ENCODE results near the gene UBA52. TPM values are rescaled to one million over a fixed set of nuclear protein-coding genes. Genes with fewer than 3 reads are reported as not detected.
"Not testable (repeated sequence)": the region's sequence is repeated elsewhere in the genome, so short reads cannot be mapped to it uniquely, and the experiment has no call there.

UBA52 gene
- 826 TPM for total RNA-seq (ENCODE audit: unreplicated experiment)
- long read RNA-seq, transcript UBA52-209 (4 exons, 514 nt), result minor isoform, 134 of 774 reads
- long read RNA-seq, transcript UBA52-201 (5 exons, 572 nt), result major isoform, 477 of 774 reads
- long read RNA-seq, transcript UBA52-202 (5 exons, 2,845 nt), result minor isoform, 104 of 774 reads
- long read RNA-seq, partial matches to known transcripts, result 11 of 774 reads
- long read RNA-seq, other reads (novel, unspliced or antisense), result 46 of 774 reads

DNA sequence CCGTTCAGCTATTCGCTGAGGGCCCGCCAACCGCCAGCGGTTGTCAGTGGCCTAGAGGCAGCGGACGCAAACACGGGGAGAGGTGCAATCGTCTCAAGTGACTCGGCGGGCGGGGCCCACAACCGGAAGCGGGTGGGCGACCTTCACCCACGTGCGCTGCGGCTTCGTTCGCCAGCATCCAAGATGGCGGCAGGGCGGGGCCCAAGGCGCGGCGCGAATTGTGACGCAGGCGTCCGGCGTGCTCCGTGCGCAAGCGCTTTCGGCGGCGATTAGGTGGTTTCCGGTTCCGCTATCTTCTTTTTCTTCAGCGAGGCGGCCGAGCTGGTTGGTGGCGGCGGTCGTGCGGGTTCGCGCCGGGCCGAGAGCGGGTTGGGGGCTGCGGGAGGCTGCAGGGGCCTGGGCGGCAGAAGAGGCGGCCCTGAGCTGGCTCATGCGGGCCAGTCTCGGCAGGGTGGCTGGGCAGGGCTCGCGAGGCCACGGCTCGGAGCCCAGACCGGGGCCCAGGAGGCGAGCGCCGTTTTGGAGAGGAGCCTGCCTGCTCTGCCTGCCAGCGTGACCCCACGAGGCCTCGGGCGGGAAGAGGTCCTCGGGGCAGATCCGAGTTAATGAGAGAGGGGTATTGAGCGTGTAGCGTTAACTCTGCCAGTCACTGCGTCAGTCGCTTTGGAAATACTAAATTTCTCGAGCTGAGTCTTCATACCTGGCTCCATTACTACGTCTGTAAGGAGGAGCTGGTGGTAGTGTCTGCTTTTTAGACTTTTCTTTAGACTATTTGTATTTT is at the start of gene UBA52:
TSS of gene UBA52 (plus strand) at position 294 of the 781 bp plus-strand sequence. CDS start 1,444 bp downstream, outside the sequence.
- Mint-ChIP-seq H3K4me3 (ENCODE audit: unreplicated experiment) (peak within 1 kb of the TSS; percentile 90), H3K4me1 (ENCODE audit: low read depth, unreplicated experiment) (peaks cover 9% of the 10 kb centered on the region), H3K27me3 (ENCODE audit: unreplicated experiment) (peaks cover 4% of the 10 kb centered on the region), H3K36me3 (ENCODE audit: unreplicated experiment) (no peaks in the 10 kb centered on the region), H3K9me3 (ENCODE audit: unreplicated experiment) (peaks cover 3% of the 10 kb centered on the region), H3K27ac (ENCODE audit: unreplicated experiment) (peak within 1 kb of the TSS; percentile 68)
- TF ChIP-seq, protein P1, sequence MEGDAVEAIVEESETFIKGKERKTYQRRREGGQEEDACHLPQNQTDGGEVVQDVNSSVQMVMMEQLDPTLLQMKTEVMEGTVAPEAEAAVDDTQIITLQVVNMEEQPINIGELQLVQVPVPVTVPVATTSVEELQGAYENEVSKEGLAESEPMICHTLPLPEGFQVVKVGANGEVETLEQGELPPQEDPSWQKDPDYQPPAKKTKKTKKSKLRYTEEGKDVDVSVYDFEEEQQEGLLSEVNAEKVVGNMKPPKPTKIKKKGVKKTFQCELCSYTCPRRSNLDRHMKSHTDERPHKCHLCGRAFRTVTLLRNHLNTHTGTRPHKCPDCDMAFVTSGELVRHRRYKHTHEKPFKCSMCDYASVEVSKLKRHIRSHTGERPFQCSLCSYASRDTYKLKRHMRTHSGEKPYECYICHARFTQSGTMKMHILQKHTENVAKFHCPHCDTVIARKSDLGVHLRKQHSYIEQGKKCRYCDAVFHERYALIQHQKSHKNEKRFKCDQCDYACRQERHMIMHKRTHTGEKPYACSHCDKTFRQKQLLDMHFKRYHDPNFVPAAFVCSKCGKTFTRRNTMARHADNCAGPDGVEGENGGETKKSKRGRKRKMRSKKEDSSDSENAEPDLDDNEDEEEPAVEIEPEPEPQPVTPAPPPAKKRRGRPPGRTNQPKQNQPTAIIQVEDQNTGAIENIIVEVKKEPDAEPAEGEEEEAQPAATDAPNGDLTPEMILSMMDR (IDR thresholded peaks at IDR 0.05; ENCODE audit: partially characterized antibody, unreplicated experiment), result no peak
- DNase-seq, result peak; percentile 99

DNA sequence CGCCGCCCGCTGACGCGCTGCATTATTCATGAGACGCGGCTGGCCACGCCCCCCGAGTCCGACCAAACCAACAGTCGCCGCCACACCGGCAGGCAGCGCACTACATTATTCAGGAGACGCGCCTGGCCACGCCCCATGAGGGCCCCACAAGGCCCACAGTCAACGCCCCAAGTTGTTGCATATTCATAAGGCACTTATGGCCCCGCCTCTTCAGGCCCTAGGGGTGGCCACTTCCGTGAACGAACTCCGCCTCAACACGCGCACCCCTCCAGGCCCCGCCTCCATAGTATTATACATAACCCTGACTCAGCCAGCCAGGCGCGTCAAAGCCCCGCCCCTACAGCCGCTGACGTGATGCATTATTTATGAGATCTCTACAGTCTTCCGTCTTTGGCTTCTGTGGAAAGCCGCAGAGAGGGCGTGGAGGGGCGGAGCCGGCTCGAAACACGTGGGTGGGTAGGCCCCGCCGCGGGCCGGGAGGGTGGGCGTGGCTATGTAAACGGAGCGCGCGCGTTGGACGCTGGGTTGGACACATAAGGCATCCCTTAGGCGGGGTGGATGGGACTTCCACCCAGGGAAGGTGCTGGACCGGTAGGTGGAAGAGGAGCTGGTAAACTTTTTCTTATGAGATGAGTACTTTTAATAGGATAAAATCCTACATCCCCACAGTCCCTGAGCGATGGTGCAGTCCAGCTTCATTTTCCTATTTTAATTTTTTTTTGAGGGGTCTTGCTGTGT is 49.4 kb upstream of the UBA52 start:
- H3K27ac Mint-ChIP-seq (ENCODE audit: unreplicated experiment), result peak overlapping the region; percentile 59
- peaks cover 15% of the 10 kb centered on the region for H3K27me3 Mint-ChIP-seq (ENCODE audit: unreplicated experiment)
- DNase-seq, result peak; percentile 100
- peaks cover 2% of the 10 kb centered on the region for H3K9me3 Mint-ChIP-seq (ENCODE audit: unreplicated experiment)
- TF ChIP-seq, protein P1 (IDR thresholded peaks at IDR 0.05; ENCODE audit: partially characterized antibody, unreplicated experiment), result no peak
- H3K36me3 Mint-ChIP-seq (ENCODE audit: unreplicated experiment), result no peaks in the 10 kb centered on the region
- H3K4me1 Mint-ChIP-seq (ENCODE audit: low read depth, unreplicated experiment), result peaks cover 6% of the 10 kb centered on the region
- peak overlapping the region; percentile 88 for H3K4me3 Mint-ChIP-seq (ENCODE audit: unreplicated experiment)

DNA sequence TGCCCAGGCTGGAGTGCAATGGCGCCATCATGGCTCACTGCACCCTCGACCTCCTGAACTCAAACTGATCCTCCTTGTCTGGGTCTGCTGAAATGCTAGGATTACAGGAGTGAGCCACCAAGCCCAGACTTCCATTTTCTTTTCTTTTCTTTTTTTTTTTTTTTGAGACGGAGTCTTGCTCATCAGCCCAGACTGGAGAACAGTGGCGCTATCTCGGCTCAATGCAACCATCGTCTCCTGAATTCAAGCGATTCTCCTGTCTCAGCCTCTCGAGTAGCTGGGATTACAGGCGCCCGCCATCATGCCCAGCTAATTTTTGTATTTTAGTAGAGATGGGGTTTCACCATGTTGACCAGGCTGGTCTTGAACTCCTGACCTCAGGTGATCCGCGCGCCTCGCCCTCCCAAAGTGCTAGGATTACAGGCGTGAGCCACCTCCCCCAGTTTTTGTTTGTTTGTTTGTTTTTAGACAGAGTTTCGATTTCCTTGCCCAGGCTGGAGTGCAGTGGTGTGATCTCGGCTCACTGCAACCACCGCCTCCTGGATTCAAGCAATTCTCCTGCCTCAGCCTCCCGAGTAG is 48.7 kb upstream of the UBA52 start:
- DNase-seq; H3K4me1 Mint-ChIP-seq (ENCODE audit: low read depth, unreplicated experiment); H3K4me3 Mint-ChIP-seq (ENCODE audit: unreplicated experiment); H3K36me3 Mint-ChIP-seq (ENCODE audit: unreplicated experiment); H3K27ac Mint-ChIP-seq (ENCODE audit: unreplicated experiment); H3K9me3 Mint-ChIP-seq (ENCODE audit: unreplicated experiment): not testable (repeated sequence)
- H3K27me3 Mint-ChIP-seq (ENCODE audit: unreplicated experiment), result peaks cover 15% of the 10 kb centered on the region

DNA sequence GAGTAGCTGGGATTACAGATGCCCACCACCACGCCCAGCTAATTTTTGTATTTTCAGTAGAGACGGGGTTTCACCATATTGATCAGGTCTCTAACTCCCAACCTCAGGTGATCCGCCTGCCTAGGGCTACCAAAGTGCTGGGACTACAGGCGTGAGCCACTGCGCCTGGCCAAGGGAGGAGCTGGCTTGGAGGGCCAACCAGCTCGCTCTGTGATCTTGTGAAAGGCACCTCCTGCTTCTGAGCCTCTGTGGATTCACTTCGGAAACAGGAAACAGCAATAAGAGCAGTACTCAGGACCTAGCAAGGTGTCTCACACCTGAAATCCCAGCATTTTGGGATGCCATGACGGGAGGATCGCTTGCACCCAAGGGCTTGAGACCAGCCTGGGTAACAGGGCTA is 47.8 kb upstream of the UBA52 start:
- Mint-ChIP-seq H3K4me3 (ENCODE audit: unreplicated experiment) (no peak overlapping the region), H3K36me3 (ENCODE audit: unreplicated experiment) (no peaks in the 10 kb centered on the region), H3K4me1 (ENCODE audit: low read depth, unreplicated experiment) (peaks cover 6% of the 10 kb centered on the region), H3K27me3 (ENCODE audit: unreplicated experiment) (peaks cover 15% of the 10 kb centered on the region), H3K9me3 (ENCODE audit: unreplicated experiment) (peaks cover 2% of the 10 kb centered on the region), H3K27ac (ENCODE audit: unreplicated experiment) (no peak overlapping the region)
- TF ChIP-seq, protein P1 (IDR thresholded peaks at IDR 0.05; ENCODE audit: partially characterized antibody, unreplicated experiment), result no peak
- no peak for DNase-seq

DNA sequence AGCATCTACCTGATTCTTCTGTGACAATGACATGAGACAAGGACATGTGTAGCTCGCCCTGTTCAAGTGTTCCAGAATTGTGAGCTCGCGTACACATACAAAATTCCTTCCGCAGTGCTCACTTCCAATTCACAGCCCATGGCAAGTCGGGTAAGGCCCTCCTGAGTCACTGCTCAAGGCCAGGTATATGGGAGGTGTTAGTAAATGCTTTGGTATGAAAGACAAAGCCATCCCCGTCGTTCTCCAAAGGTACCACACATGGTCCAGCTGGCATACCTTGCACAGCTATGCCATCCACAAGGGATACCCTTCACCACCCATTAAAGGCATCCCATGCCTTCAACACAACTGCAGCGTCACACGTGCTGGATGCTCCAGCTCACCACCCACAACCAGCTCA is 45.3 kb upstream of the UBA52 start:
- no peak overlapping the region for H3K27ac Mint-ChIP-seq (ENCODE audit: unreplicated experiment)
- no peak for DNase-seq
- no peaks in the 10 kb centered on the region for H3K36me3 Mint-ChIP-seq (ENCODE audit: unreplicated experiment)
- H3K27me3 Mint-ChIP-seq (ENCODE audit: unreplicated experiment), result peaks cover 14% of the 10 kb centered on the region
- TF ChIP-seq, protein P1 (IDR thresholded peaks at IDR 0.05; ENCODE audit: partially characterized antibody, unreplicated experiment), result no peak
- peaks cover 2% of the 10 kb centered on the region for H3K4me1 Mint-ChIP-seq (ENCODE audit: low read depth, unreplicated experiment)
- H3K9me3 Mint-ChIP-seq (ENCODE audit: unreplicated experiment), result peaks cover 2% of the 10 kb centered on the region
- H3K4me3 Mint-ChIP-seq (ENCODE audit: unreplicated experiment), result no peak overlapping the region
